ENCODE measurements around the gene GPI. TPM values are rescaled to one million over a fixed set of nuclear protein-coding genes. Genes with fewer than 3 reads are reported as not detected.
A peak's percentile ranks its signal among the peaks of the same experiment; 100 is the strongest.

GPI gene
- total and polyA plus RNA-seq, 2 of the 13 experiments (the other 11 are each of a cell fraction or from before 2014, with no cell fraction given) = 147 to 167 TPM

DNA sequence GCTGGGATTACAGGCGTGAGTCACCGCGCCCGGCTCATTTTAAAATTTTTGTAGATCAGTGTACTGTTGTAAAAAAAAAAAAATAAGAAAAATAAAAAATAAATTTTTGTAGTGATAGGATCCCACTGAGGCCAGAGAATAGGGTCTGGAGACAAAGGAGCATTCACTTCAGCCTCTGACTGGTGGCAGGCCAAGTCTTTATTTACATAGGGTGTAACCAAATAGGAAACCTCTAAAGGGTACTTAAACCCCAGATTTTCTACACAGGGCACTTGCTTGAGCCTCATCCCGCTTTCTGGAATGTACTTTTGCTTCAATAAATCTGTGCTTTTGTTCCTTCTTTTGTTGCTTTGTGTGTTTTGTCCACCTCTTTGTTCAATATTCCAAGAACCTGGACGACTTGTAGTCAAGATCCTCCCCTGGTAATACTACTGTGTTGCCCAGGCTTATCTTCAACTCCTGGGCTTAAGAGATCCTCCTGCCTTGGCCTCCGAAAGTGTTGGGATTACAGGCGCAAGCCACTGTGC is 37.1 kb downstream of the GPI start (continued):
- TF ChIP-seq CREB3 (CRISPR knock-in tag; IDR thresholded peaks at IDR 0.05) (no peak), PTBP1 (IDR thresholded peaks at IDR 0.05; ENCODE audit: low read depth, low read length, poor library complexity, severe bottlenecking) (no peak), JARID2 (CRISPR knock-in tag; IDR thresholded peaks at IDR 0.05; ENCODE audit: insufficient replicate concordance) (no peak), ZNF564 (CRISPR knock-in tag; IDR thresholded peaks at IDR 0.05) (no peak), GFI1 (CRISPR knock-in tag; IDR thresholded peaks at IDR 0.05; ENCODE audit: borderline replicate concordance) (peak; percentile 44; the same call in 1 of the 2 replicates), SOX13 (IDR thresholded peaks at IDR 0.05) (no peak), SOX13 (CRISPR knock-in tag; conservative IDR thresholded peaks at IDR 0.05 in 1 of 2, IDR thresholded peaks at IDR 0.05 in 1 of 2) (peak in 1 of 2 experiments; percentile 39; a peak in 2 of 4 replicates), TBP (CRISPR knock-in tag; IDR thresholded peaks at IDR 0.05) (no peak), NFAT5 (CRISPR knock-in tag; IDR thresholded peaks at IDR 0.05) (no peak), EEA1 (CRISPR knock-in tag; IDR thresholded peaks at IDR 0.05; ENCODE audit: borderline replicate concordance) (no peak), ZNF513 (CRISPR knock-in tag; conservative IDR thresholded peaks at IDR 0.05) (no peak), KLF16 (CRISPR knock-in tag; IDR thresholded peaks at IDR 0.05) (no peak), CBX2 (IDR thresholded peaks at IDR 0.05; ENCODE audit: low read depth, low read length) (no peak), CBX2 (CRISPR knock-in tag; IDR thresholded peaks at IDR 0.05; ENCODE audit: low read depth) (no peak), ZBTB42 (CRISPR knock-in tag; IDR thresholded peaks at IDR 0.05) (no peak), CBX1 (IDR thresholded peaks at IDR 0.05; ENCODE audit: low read depth) (no peak), SCMH1 (CRISPR knock-in tag; IDR thresholded peaks at IDR 0.05; ENCODE audit: borderline replicate concordance) (no peak), NFKB2 (CRISPR knock-in tag; IDR thresholded peaks at IDR 0.05; ENCODE audit: borderline replicate concordance) (no peak), SOX6 (IDR thresholded peaks at IDR 0.05) (no peak), SOX6 (CRISPR knock-in tag; IDR thresholded peaks at IDR 0.05) (0 out of 2 replicates have a peak, but pooled peaks have one; percentile 37), GATAD2A (CRISPR knock-in tag; IDR thresholded peaks at IDR 0.05) (peak; percentile 15; the same call in 1 of the 2 replicates), ZNF557 (CRISPR knock-in tag; IDR thresholded peaks at IDR 0.05) (no peak)
- TF ChIP-seq, protein P1, sequence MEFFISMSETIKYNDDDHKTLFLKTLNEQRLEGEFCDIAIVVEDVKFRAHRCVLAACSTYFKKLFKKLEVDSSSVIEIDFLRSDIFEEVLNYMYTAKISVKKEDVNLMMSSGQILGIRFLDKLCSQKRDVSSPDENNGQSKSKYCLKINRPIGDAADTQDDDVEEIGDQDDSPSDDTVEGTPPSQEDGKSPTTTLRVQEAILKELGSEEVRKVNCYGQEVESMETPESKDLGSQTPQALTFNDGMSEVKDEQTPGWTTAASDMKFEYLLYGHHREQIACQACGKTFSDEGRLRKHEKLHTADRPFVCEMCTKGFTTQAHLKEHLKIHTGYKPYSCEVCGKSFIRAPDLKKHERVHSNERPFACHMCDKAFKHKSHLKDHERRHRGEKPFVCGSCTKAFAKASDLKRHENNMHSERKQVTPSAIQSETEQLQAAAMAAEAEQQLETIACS (CRISPR knock-in tag; IDR thresholded peaks at IDR 0.05) = no peak
